Amygdala (tissue), 56 donors: ENCODE measurements around the gene CYP4F12.
A peak's percentile ranks its signal among the peaks of the same experiment; 100 is the strongest.

Experiments
- DNase-seq, 56 donors: peaks; one replicate each; lab custom pipeline; 2025; lab: John Stamatoyannopoulos, UW

Gene CYP4F12, protein sequence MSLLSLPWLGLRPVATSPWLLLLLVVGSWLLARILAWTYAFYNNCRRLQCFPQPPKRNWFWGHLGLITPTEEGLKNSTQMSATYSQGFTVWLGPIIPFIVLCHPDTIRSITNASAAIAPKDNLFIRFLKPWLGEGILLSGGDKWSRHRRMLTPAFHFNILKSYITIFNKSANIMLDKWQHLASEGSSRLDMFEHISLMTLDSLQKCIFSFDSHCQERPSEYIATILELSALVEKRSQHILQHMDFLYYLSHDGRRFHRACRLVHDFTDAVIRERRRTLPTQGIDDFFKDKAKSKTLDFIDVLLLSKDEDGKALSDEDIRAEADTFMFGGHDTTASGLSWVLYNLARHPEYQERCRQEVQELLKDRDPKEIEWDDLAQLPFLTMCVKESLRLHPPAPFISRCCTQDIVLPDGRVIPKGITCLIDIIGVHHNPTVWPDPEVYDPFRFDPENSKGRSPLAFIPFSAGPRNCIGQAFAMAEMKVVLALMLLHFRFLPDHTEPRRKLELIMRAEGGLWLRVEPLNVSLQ

GRCh38 chr19:15672580-15673175 is at the start of gene CYP4F12:
CYP4F12 (plus strand) TSS chr19:15673087; CDS start chr19:15673530, 443 bp downstream.
- peak in 8 of 56 donors; percentile 4 to 48 (median 12) for DNase-seq

DNA sequence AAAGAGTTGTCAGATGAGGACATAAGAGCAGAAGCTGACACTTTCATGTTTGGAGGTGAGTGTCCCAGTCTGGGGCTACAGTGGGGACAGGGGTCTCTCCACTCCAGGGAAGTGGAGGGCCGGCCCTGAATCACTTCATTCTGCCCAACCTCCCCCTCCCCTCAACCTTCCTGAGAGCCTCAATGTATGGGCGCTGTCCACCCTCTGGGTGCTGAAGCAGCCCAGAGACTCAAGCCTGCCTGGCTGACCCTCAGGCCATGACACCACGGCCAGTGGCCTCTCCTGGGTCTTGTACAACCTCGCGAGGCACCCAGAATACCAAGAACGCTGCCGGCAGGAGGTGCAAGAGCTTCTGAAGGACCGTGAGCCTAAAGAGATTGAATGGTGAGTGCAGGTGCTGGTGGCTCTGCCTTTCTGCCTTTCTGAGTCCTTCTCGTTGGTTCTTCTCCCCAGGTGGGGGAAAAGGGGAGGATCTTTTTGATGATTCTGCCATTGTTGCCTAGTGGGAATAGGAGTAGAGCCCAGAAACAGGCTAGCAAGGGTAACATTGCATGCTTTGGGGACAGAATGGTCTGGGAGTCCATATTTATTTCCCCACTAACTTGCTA is 49.1 kb upstream of the CYP4F12 start:
- DNase-seq = no peak

GRCh38 chr19:15628236-15629002 is 44.5 kb upstream of the CYP4F12 start:
- DNase-seq = no peak

- DNase-seq = peak in 48 of 56 donors; percentile 5 to 82 (median 46)
These were observed 43.6 kb upstream of the CYP4F12 start for GRCh38 chr19:15629003-15629880.

DNA sequence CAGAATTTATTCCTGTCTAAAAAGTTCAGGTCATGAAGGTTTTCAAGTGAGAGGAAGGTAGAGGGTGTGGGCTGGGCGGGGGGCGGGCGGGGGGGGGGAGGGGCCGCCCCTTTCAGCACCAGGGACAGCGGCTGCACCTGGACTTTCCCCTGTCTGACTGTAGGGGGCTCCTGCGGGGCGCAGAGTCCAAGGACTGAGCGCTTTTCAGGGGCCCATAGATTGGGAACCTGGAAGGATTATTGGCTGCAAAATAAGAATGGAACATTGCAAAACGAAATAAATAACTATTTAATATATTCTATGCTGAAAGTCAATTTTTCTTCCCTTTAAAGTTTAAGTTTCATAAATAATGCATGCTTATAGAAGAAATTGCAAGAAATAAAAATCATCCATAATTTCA is 41.1 kb upstream of the CYP4F12 start:
- DNase-seq = peak in 2 of 56 donors; percentile 4 to 6

DNA sequence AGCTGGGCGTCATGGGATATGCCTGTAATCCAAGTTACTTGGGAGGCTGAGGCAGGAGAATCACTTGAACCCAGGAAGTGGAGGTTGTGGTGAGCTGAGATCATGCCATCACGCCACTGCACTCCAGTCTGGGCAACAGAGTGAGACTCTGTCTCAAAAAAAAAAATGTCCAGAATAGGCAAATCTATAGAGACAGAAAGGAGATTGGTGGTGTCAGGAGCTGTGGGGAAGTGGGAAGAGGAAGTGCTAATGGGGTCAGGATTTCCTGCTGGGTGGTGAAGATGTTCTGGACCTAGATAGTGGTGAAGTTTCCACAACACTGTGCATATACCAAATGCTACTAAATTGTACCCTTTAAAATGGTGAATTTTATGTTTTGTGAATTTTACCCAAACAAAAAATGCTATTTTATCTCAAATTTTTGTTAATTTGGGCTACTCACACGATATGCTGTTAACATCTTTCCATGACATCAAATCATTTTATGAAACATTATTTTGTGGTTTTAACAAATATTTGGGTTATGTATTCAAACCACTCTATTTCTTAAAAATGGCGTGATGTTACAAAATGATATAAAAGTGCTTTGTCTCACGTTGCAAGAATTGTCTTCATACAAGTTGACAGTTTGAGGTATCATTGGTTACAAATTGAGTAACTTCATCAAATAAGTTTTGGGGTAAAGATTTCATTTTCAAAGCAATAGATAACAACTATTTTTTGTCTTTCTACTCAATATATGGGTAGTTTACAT is 39.6 kb upstream of the CYP4F12 start:
- peak in 1 of 56 donors; percentile 12 for DNase-seq

DNA sequence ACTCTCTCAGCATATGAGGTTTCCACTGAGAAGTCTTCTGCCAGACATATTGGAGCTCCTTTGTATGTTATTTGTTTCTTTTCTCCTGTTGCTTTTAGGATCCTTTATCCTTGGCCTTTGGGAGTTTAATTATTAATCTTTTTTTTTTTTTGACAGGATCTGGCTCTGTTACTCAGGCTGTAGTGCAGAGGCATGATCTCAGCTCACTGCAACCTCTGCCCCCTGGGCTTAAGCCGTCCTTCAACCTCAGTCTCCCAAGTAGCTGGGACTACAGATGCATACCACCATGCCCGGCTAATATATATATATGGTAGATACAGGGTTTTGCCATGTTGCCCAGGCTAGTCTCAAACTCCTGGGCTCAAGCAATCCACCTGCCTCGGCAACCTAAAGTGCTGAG is 38.8 kb upstream of the CYP4F12 start:
- DNase-seq = no peak

- no peak for DNase-seq
These were observed 37.7 kb upstream of the CYP4F12 start for GRCh38 chr19:15635016-15635805.

GRCh38 chr19:15636026-15636425 is 36.9 kb upstream of the CYP4F12 start:
- DNase-seq = peak in 36 of 56 donors; percentile 1 to 67 (median 18)

DNA sequence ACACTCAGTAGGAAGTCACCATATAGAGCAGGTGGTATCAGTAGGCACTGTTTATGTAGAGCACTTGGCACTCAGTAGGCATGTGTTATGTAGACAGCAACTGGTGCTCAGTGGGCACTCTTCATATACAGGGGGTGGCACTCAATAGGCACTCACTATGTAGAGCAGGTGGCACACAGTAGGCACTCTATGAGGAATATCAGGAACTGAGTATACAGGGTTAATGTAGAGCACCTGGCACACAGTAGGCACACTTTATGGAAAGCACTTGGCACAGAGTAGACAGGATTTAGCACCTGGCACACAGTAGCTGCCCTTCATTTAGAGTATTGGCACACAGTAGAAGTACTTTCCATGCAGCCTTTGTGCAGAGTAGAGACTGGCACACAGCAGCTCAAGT is 33.3 kb upstream of the CYP4F12 start:
- no peak for DNase-seq

GRCh38 chr19:15640294-15640903 is 32.5 kb upstream of the CYP4F12 start, which contains the start of gene CYP4F3:
CYP4F3 (plus strand) TSS chr19:15640897; CDS start chr19:15641416, 519 bp downstream.
- DNase-seq = peak in 23 of 56 donors; percentile 1 to 48 (median 14)

DNA sequence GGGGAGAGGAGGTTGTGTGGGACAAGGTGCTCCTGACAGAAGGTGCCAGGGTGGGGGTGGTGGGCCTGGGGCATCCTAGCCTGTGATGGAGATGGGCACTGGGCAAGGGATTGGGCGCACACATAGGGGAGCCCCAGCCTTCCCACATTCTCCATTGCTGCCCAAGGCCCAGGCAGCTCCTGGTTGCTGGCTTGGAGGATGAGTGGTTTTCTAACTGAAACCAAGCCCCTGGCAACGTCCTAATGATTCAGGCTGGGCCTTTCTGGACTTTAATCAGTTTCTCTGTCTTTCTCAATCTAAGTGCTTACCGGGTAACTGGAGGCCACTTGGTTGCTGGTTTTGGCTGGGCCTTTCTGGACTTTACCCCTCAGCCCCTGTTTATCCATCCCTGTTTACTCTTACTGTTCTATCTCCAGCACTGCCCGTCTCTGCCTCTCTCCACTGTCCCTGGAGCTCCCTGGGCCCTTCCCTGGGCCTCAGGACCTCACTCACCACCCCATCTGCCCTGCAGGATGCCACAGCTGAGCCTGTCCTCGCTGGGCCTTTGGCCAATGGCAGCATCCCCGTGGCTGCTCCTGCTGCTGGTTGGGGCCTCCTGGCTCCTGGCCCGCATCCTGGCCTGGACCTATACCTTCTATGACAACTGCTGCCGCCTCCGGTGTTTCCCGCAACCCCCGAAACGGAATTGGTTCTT is 31.8 kb upstream of the CYP4F12 start:
- DNase-seq = no peak

DNA sequence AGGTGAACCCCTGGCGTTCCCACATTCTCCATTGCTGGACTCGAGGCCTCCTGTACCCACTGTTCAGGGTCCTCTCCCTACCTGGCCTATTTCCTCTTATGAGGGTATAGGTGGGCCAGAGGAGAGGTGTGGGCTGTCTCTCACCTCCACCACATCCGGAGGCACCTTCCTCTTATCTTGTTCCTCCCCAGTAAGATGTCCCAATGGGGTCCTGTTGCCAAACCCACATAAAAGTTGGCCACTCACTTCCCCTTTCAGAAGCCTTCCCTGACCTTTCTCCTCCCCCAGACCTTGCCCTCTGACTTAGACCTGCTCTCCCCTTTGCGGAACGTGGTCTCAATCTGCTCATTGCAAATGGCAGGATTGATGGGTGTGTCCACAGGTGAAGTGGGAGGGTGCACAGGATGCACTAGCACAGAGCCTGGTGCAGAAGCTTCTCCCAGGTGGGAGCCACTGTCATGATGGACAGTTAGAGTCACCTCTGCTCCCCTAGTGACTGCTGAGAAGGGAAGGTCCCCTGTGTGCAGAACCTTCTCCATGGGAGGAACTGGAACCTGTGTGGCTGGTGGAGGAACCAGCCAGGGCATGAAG is 30.9 kb upstream of the CYP4F12 start:
- no peak for DNase-seq

DNA sequence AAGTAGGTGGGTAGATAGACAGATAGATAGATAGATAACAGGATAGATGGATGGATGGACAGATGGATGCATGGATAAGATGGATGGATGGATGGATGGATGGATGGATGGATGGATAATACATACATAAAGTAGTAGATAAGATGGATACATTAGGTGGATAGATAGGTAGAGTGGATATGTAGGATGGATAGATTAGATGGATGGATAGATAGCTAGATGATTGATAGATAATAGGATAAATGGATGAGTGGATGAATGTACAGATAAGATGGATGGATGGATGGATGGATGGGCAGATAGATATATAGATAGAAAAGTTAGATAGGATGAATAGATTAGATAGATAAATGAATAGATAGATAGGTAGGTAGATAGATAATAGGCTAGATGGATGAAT is 30.1 kb upstream of the CYP4F12 start:
- no peak for DNase-seq

- no peak for DNase-seq
These were observed 29.5 kb upstream of the CYP4F12 start for GRCh38 chr19:15643387-15643786.

DNA sequence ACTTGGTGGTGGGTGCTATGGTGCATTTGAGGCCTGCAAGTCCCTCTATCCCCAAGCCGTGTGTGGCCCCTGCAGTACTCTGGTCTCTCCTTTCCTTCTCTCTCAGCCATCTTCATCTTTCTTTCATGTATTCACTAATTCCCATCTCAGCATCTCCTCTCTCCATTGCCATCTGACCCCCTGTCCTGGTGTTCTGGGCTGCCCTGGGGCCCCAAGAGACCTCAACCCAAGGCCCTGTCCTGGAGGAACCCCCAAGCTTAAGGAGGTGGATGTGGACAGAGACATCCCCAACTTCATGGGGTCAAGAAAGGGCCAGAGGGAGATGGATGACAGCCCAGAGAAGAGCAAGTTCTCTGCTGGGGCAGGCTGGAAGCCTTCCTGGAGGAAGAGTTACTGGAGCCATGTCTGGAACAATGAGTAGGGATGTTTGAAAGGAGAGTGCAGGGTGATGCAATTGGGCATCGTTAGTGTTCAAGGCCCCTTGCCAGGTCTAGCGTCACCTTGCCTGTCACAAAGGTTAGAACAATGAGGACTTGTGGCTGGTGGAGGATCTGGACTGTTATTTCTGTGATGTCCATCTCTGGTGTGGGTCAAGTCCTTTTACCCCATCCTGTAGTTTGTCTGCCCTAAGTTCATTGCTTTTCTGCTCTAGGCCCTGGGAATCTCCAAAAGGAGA is 28.7 kb upstream of the CYP4F12 start:
- no peak for DNase-seq
